GM12892 (cell line): Measurements from ENCODE around the gene CAPZB.

Experiments used
- DNase-seq: peaks from one replicate; pipeline ENCODE4 v3.0.0; 2011; ENCODE audit not compliant: insufficient read length
- FAIRE-seq: peaks from 2 replicates; lab custom pipeline; 2011; peaks lifted over from hg19 to GRCh38; lab: Jason Lieb, UNC
- POLR2A ChIP-seq: IDR thresholded peaks from 2 replicates; pipeline ENCODE4 v1.6.1; 2011; ENCODE audit warnings: low read depth, low read length, control low read depth
- POLR2AphosphoS5 ChIP-seq: IDR thresholded peaks from 2 replicates; pipeline ENCODE4 v1.6.1; 2011; ENCODE audit warnings: low read depth, low read length, control low read depth
- TAF1 ChIP-seq: IDR thresholded peaks from 2 replicates; pipeline ENCODE4 v1.6.1; 2011; ENCODE audit warnings: low read depth, mild to moderate bottlenecking, control low read depth, low read length, borderline replicate concordance

Gene CAPZB

DNA sequence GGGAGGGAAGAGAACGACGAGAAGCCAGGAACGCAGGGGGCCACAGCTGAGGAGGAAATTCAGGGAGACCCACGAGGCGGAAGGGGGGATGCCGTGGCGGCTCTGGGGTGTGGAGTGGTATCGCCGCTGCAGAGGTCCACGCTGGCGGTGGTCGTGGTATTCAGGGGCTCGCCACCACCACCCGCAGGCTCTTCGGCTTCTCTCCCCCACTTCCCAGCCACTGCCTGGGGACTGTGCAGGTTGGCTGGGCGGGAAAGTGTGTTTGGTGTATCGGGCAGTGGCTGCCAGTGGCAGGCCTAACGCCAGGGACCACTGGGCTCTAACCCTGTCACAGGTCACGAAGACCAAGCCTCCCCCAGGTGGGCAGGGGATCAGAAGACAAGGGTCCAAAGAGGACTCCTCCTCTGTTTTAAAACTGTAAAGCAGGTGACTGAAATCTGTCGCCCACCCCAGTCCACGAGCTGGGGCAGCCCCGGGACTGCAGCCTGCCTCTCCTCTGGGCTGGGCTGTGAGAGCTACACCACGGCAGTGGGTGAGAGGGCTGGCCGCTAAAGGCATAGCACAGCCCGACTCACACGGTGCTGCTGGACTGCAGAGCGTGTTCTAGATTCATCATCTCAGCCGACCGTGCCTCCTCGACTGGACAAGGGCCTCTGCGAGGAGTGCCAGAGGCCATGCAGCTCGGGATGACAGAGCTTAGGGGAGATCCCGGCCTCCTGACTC lies 142.3 kb downstream of the CAPZB start:
- no peak for FAIRE-seq
- TF ChIP-seq TAF1, result no peak
- no peak for TF ChIP-seq POLR2AphosphoS5
- TF ChIP-seq POLR2A, result no peak
- no peak for DNase-seq

DNA sequence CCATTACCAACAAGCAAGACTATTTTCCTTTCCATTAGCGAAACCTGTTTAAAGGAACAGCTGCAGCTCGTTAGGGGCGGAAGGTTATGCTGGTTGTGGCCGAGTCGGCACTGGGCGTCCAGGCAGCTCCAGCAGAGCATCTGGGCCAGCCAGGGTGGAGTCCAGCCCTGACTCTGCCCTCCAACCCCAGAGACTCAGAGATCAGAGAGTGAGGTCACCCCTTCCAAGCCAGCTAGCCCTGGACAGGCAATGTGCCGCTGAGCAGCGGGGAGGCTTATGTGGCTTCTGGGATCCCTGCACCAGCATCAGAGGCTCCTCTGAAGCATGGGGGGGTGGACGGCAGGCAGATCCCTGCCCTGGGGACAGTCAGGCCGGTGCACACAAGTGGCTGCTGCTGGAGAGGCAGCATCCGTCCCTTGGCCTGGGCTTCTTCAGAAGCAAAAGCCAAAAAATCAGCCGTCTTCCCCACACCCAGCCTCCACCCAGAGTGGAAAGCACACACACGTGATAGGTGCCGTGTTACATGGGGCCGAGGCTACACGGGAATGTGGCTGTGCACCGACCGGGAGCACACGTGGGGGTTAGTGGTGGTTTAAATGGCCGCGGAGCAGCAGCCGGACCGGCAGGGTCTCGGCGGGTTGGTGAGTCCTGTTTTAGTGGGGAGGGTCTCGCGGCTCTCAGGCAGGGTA lies 143.1 kb downstream of the CAPZB start:
- no peak for TF ChIP-seq POLR2AphosphoS5
- TF ChIP-seq TAF1, result no peak
- no peak for TF ChIP-seq POLR2A
- no peak for FAIRE-seq

DNA sequence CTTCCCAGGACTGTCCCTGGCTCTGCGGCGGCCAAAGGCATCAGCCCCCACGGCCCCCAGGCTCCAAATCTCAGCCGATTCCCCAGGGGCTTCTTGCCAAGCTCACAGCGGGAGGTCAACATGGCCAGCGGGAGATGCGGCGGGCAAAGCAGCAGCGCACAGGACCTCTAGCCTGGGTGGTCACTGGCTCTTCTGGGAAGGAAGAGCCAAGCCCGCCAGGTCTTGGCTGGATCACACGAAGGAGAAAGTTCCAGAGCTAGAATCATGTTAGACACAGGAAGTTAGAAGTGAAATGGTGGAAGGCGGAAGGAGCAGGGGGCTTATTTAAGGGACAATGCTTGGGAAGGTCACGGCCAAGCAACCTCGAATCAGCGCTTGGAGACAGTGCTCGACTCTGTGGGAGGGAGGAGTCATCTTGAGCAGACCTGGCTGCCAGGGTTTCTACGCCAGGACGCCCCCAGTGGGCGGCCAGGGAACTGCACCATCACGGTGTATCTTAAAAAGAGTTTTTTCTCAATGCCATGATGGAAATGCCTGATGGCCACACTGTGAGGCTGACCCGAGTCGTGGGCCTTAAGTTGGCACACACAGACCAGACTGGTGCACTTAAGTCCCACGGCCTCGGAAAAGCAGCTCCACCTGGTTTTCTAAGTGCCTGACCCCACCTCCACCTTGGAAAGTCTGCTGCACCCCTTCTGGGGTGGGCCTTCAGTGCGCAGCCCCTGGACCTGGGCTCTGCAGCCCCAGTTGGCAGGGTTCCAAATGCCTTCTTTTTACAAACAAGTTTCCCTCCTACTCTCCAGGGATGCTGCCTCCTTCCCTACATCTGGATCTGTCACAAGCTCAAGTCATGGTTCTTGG lies 143.9 kb downstream of the CAPZB start:
- peak; percentile 85 for DNase-seq
- FAIRE-seq, result peak; percentile 94
- TF ChIP-seq POLR2AphosphoS5, result no peak
- TF ChIP-seq TAF1, result no peak
- no peak for TF ChIP-seq POLR2A

More for the DNA sequence above, 143.1 kb downstream of the CAPZB start:
- DNase-seq, result no peak

DNA sequence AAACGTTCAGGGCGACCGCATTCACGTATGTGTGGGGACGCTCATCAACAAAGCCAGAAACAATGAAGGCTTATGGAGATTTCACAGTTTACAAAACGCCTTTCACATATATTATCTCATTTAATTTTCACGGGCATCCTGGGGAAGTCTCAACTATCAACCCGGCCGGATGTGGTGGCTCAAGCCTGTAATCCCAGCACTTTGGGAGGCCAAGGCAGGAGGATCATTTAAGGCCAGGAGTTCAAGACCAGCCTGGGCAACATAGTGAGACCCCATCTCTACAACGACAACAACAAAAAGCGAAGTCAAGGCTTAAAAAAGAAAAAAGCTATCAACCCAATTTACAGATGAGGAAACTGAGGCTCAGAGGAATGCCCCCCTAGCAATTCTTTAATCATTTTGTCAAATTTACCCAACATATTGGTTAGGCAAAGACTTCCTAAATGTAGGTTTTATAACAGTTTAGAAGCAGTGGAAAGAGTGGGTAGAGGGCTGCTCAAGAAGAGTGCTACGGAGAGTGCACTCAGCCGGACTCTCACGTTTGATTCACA lies 144.9 kb downstream of the CAPZB start:
- TF ChIP-seq TAF1 (no peak), POLR2A (no peak), POLR2AphosphoS5 (no peak)
- FAIRE-seq, result no peak
- DNase-seq, result no peak

DNA sequence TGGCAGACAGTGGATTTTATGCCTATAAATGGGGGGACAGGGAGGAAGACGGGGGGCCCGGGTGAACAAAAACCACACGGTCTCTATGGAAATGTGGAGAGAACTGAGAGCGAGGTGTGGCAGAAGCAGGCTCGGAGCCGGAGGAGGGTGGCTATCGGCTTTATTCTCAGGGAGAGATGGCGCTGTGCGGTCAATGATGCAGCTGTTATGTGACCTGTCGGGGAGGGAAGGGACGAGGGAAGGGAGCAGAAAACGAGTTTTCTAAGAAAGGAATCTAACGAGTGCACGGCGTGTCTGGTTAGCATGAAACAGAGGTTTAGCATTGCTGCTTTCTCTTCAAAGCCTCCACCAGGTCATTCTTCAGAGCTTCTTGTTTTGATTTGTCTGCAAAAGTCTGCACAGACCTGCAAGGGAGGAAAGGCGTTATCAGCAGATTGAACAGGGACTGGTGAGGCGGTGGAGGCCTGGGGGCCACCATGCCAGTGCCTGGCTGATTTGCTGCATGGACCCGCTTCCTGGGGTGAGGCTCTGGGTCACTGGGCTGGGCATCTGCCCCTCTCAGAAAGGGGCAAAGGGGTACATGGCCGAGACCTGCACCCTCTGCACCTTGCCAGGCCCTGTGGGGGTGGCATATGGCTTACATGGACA lies 146.0 kb downstream of the CAPZB start:
- TF ChIP-seq TAF1 (no peak), POLR2A (no peak), POLR2AphosphoS5 (no peak)
- FAIRE-seq (no peak), DNase-seq (no peak)

DNA sequence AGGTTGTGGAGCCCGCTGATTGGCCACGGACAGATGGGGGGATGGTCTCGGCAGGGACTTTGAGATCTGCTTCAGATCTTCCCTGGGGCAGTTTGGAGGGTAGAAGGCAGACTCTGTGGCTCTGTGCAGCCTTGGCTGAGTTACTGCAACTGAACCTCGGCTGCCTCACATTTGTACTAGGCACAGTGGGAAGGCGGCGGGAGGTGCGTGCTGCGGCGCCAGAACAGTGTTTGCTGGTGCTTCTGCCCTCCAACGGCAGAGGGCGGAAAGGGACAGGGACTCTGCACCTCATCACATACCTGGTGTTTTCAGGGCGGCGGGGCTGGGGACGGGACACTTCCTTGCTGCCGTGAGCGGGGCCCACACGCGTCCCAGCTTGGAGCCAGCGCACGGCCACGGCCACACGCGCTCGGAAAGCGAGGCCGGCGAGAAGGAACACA lies 147.0 kb downstream of the CAPZB start:
- FAIRE-seq (no peak), DNase-seq (no peak)
- no peak for TF ChIP-seq POLR2AphosphoS5
- TF ChIP-seq POLR2A, result no peak
- no peak for TF ChIP-seq TAF1

DNA sequence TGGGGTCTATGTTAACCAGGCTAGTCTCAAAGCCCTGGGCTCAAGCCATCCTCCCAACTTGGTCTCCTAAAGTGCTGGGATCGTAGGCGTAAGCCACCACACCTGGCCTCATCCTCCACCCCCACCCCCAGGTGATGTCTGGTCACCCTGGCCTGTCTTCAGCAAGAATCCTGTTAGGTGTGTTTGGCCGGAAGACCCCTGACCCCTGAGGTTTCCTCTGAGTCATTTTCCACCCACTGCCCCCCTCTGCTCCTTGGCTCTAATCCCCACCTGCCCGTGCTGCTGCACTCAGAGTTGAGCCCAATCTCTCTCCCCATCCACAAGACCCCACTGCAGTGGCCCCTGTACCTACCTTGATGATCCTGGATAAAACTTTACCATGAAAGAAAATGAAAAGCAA lies 148.1 kb downstream of the CAPZB start:
- FAIRE-seq, result no peak
- TF ChIP-seq TAF1 (no peak), POLR2A (no peak), POLR2AphosphoS5 (no peak)

DNA sequence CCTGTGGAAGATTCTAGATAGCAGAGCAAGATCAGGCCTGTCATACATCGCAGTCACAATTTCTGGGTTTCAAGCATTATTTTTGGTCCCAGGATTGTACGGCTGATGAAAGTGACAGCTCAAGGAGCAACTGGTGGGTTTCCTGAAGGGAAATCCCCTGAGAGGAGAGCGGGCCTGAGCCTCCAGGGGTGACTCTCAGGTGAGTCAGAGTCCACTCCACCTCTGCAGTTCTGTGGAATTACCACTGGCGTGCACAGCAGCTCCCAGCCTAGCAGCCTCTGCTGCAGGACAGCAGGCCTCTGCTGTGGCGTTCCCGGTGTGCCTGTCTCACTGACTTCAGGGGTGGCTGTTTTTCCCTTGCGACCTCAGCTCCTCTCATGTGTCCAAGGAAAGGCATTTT lies 148.8 kb downstream of the CAPZB start:
- no peak for TF ChIP-seq POLR2AphosphoS5
- TF ChIP-seq POLR2A, result no peak
- no peak for TF ChIP-seq TAF1
- FAIRE-seq, result no peak
- no peak for DNase-seq

More for the DNA sequence above, 148.1 kb downstream of the CAPZB start:
- DNase-seq, result no peak

DNA sequence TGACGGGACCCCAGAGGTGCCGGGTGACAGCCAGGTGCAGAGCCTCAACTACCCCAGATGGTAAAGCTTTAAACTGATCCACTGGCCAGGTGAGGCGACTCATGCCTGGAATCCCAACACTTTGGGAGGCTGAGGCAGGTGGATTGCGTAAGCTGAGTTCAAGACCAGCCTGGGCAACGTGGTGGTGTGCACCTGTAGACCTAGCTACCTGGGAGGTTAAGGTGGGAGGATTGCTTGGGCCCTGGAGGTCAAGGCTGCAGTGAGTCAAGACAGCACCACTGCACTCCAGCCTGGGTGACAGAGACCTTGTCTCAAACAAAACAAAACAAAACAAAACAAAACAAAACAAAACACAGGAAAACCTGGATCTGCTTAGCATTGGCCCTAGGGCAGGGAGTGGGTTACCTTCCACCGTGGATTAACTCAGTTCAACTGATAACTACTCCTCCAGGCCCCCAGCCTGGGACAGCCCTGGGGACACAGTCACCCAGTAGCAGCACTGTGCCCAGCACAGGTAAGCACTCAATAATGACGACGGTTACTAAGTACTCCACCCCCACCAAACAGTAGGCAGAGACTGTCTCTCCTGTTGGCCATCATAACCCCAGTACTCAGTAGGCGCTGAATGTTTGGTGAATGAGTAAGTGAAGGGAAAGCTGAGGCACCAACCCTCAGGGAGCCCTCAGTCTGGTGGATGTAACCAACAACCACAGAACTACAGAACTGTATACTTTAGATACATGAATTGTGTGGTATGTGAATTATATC lies 151.6 kb downstream of the CAPZB start:
- FAIRE-seq (no peak), DNase-seq (no peak)
- TF ChIP-seq POLR2A (no peak), TAF1 (no peak), POLR2AphosphoS5 (no peak)

DNA sequence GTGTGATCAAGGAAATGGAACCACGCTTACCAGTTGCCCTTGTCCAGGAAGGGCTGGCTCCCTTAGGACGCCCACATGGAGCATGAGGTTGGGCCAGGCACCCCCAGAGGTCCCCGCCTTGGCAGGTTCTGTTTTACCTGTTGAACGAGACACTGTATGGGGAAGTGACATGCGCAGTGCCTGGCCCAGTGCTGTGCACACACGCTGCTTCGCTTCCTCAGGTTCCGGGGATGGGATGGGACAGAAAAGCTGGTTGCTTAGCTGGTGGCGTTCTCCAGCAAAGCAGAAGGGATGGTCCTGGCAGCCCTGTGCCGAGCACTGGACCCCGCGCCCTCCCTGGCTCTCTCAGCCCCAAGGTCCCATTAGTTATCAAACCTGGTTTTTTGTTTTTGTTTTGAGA lies 152.5 kb downstream of the CAPZB start:
- no peak for FAIRE-seq
- no peak for DNase-seq
- TF ChIP-seq TAF1 (no peak), POLR2AphosphoS5 (no peak), POLR2A (no peak)

DNA sequence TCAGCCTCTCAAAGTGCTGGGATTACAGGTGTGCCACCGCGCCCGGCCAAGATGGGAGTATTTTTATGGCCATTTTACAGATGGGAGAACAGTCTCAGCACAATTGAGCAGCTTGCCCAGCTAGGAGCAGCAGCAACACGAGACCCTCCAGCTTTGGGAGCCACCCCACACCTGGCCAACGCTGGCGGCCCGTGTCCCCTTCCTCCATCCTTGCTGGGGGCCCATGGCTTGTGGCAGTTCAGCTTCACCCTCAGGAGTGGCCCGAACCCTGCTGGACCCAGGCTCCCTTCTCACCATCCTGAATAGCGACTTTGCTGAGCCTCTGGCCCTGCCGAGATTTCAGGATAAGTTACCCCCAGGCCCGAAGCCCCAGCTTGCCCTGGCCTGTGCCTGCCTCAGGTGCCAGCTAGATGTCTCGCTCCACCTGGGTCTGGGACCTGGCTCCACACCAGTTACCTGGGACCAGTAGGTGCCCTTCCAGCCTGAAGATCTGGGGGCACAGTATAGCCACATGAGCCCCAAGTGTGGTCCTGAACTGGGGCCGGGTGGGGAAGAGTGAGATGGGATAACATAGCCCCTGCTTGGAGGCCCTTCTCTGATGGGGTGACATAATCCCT lies 154.0 kb downstream of the CAPZB start:
- DNase-seq, result no peak
- TF ChIP-seq POLR2A (no peak), POLR2AphosphoS5 (no peak), TAF1 (no peak)
- FAIRE-seq, result no peak
